GM12872 (cell line): ENCODE results near the gene LCORL.

Experiments used
- CTCF ChIP-seq: IDR thresholded peaks from 3 replicates; pipeline ENCODE4 v1.5.1; 2011; ENCODE audit warnings: low read depth, mild to moderate bottlenecking, low read length, moderate library complexity; ENCODE audit not compliant: insufficient read depth

Gene LCORL

DNA sequence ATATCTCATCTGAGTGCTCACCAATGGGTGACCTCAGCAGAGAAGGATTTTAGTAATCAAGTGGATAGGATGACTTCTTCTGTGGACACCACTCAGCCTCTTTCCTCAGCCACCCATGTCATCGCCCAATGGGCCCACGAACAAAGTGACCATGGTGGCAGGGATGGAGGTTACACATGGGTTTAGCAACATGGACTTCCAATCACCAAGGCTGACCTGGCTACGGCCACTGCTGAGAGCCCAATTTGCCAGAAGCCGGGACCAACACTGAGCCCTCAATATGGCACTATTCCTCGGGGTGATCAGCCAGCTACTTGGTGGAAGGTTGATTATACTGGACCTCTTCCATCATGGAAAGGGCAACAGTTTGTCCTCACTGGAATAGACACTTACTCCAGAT, 97.4 kb downstream of the LCORL start:
- no peak for TF ChIP-seq CTCF

DNA sequence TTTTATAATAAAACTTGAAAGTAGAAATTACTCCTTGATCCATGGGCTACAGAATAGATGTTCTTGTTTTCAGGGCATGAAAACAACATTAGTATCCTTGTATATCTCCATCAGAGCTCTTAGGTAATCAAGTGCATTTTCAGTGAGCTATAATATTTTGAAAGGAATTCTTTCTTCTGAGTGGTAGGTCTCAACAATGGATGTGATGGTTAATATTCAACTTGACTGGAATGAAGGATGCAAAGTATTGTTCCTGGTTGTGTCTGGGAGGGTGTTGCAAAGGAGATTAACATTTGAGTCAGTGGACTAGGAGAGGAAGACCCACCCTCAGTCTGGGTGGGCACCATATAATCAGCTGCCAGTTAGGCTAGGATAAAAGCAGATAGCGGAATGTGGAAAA, 100.1 kb downstream of the LCORL start:
- TF ChIP-seq CTCF, result no peak

DNA sequence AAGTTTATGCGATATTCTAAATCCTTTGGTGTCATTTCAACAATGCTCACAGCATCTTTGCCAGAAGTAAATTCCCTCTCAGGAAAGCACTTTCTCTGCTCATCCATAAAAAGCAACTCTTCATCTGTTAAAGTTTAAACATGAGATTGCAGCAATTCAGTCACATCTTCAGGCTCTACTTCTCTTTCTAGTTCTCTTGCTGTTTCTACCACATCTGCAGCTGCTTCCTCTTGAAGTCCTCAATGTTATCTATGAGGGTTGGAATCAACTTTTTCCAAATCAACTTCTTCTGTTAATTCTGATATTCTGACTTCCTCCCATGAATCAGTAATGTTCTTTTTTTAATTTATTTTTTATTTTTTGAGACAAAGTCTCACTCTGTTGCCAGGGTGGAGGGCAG, 100.9 kb downstream of the LCORL start:
- no peak for TF ChIP-seq CTCF

GRCh38 chr4:17915439-17915838, 106.1 kb downstream of the LCORL start:
- no peak for TF ChIP-seq CTCF

- TF ChIP-seq CTCF, result no peak
Observed at GRCh38 chr4:17912011-17912410, 109.5 kb downstream of the LCORL start.

- TF ChIP-seq CTCF, result no peak
Observed at GRCh38 chr4:17911608-17912007, 109.9 kb downstream of the LCORL start.

DNA sequence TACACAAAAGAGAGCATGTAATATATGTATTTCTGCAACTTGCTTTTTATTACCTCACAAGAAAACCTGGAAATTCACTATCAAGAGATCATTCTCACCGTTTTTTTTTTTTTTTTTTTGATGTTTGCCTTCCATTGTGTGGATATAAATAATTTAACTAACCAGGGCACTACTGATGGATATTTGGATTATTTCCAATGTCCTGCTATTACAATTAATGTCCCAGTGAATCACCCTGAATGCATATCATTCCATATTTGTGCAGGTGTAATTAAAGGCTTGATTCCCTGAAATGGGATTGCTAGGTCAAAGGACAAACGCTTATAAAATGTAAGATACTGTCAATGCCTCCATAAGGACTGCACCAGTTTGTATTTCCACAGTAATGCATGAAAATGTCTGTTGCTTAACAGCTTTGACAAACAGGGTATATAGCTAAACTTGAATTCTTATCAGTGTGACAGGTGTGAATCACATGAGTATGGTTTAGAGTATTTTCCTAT, 123.0 kb downstream of the LCORL start:
- TF ChIP-seq CTCF, result no peak

GRCh38 chr4:17895481-17895880, 126.1 kb downstream of the LCORL start:
- TF ChIP-seq CTCF, result no peak
